Measurements from ENCODE around the gene NTN4. TPM values are rescaled to one million over a fixed set of nuclear protein-coding genes. Genes with fewer than 3 reads are reported as not detected.

NTN4 gene
- total RNA-seq, 1 donor from 2014 or later = 120 TPM

- no peak overlapping the region for H3K4me3 ChIP-seq (ENCODE audit: low read depth, low read length)
- TF ChIP-seq CTCF (conservative IDR thresholded peaks at IDR 0.05; ENCODE audit: low read depth, low read length) = no peak
- DNase-seq (ENCODE audit: low read depth) = no peak
Measured at GRCh38 chr12:95709152-95709551, 81.4 kb downstream of the NTN4 start.

GRCh38 chr12:95705143-95705542, 85.4 kb downstream of the NTN4 start:
- no peak for DNase-seq (ENCODE audit: low read depth)
- no peak overlapping the region for H3K4me3 ChIP-seq (ENCODE audit: low read depth, low read length)
- TF ChIP-seq CTCF (conservative IDR thresholded peaks at IDR 0.05; ENCODE audit: low read depth, low read length) = no peak

DNA sequence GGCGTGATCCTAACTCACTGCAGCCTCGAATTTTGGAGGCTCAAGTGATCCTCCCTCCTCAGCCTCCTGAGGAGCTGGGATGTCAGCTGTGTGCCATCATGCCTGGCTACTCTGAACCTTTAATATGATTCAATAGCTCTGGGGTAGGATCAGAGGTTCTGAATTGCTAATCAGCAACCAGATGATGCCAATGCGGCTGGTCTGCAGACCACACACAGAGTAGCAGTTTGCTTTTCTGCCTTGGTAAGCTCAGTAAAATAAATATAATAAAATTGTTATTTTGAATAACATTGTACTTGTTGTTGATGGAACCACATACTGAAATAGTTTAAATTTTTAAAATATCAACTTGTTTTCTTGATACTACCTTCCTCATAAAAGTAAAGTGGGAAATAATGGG, 86.6 kb downstream of the NTN4 start:
- TF ChIP-seq CTCF (conservative IDR thresholded peaks at IDR 0.05; ENCODE audit: low read depth, low read length) = no peak
- no peak overlapping the region for H3K4me3 ChIP-seq (ENCODE audit: low read depth, low read length)
- no peak for DNase-seq (ENCODE audit: low read depth)

GRCh38 chr12:95701722-95702418, 88.7 kb downstream of the NTN4 start:
- DNase-seq (ENCODE audit: low read depth) = no peak
- no peak overlapping the region for H3K4me3 ChIP-seq (ENCODE audit: low read depth, low read length)
- TF ChIP-seq CTCF (conservative IDR thresholded peaks at IDR 0.05; ENCODE audit: low read depth, low read length) = no peak

- H3K4me3 ChIP-seq (ENCODE audit: low read depth, low read length) = no peak overlapping the region
- TF ChIP-seq CTCF (conservative IDR thresholded peaks at IDR 0.05; ENCODE audit: low read depth, low read length) = no peak
- no peak for DNase-seq (ENCODE audit: low read depth)
Measured at GRCh38 chr12:95701275-95701674, 89.3 kb downstream of the NTN4 start.

DNA sequence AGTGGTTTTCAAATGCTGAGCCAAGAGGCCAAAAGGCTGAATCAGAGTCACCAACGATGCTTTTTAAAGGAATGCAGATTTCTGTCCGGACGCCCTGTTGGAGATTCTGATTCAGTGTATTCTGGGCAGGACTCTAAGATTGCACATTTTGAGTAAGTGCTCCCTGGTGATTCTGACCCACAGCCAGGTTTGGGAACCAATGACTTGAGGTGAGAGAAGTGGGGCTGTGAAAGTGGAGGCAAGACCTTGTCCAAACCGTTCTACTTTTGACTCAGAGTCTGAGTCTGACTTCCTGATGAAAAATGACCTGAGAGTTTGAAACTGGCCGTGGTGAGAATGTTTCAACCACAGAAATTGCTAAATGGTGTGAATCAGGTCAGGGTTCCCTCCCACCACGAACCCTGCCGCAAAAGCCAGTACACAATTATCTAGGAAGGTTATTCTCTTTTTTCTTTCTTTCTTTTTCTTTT, 90.2 kb downstream of the NTN4 start:
- no peak for TF ChIP-seq CTCF (conservative IDR thresholded peaks at IDR 0.05; ENCODE audit: low read depth, low read length)
- H3K4me3 ChIP-seq (ENCODE audit: low read depth, low read length) = no peak overlapping the region
- DNase-seq (ENCODE audit: low read depth) = peak; percentile 55

DNA sequence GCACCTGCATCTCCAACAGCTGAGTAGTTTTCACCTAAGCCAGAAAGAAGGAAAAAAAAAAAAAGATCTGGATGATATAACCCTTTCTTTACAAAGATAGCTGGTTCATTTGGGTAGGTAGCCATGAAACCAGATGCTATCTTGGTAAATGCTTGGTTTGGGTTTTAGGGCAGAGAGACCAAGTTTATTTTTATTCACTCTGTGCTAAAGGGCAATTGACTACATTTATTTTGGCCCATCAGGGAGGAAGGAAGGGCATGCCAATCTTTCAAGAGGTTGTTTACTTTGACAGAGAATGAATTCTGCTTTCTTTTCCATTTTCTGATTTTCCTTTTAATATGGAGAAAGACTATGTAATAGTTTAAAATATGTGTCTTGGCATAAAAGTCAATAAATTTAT, 91.0 kb downstream of the NTN4 start:
- H3K4me3 ChIP-seq (ENCODE audit: low read depth, low read length) = no peak overlapping the region
- no peak for TF ChIP-seq CTCF (conservative IDR thresholded peaks at IDR 0.05; ENCODE audit: low read depth, low read length)
- DNase-seq (ENCODE audit: low read depth) = no peak

Measured in epithelial cell of proximal tubule (primary cell).